ENCODE measurements around the gene NARF.

DNA sequence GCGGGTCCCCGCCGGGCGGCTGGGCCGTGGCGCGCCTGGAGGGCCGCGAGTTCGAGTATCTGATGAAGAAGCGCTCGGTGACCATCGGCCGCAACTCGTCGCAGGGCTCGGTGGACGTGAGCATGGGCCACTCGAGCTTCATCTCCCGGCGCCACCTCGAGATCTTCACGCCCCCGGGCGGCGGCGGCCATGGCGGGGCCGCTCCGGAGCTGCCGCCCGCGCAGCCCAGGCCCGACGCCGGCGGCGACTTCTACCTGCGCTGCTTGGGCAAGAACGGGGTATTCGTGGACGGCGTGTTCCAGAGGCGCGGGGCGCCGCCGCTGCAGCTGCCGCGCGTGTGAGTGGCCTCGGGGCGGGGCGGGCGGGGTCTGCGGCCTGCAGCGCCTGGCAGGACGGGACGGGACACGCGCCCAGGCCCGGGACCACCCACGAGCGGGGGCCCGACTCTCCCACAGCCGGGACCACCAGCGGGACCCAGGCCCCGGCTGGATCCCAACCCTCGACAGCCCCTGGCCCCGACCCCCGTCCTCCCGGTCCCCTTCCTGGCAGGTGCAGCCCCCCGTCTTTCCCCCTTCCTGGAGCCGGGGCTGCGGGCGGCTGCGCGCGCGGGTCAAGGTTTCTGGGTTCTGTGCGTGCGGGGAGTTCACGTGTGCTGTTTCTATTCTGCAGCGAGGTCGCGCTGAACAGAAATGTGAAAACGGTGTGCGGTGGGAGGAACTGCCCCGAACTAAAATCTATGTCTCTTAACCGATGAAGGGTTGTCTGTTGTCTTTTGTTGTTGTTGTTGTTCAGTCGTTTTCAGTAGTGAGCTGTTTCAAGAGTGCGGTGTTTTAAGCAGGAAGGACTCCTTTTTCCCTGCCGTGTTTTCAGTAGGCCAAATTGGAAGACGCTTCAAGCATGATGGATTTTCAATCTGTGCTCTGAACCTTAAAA, 61.7 kb downstream of the NARF start:
- TF ChIP-seq CTCF (conservative IDR thresholded peaks at IDR 0.05; ENCODE audit: low read depth in 2 of 2), result no peak
- TF ChIP-seq POLR2AphosphoS5 (IDR thresholded peaks at IDR 0.05; ENCODE audit: low read depth), result no peak
